H4 (cell line): ENCODE measurements around the gene FUBP3. TPM values are rescaled to one million over a fixed set of nuclear protein-coding genes. Genes with fewer than 3 reads are reported as not detected.

Source experiments
- DNase-seq: peaks from one replicate; pipeline ENCODE4 v3.0.0-alpha.2; 2015; ENCODE audit warnings: low spot score
- total RNA-seq: library from RNA; depleted of rRNA; stranded (reverse); fragments of >200 nt; shearing (Covaris generic); gene quantifications from 2 replicates; pipeline ENCODE4 v1.2.3, GENCODE V29; 2014

FUBP3 gene
- total RNA-seq, 1 experiment from 2014 or later: 36.0 TPM

- DNase-seq: peak; percentile 4
These were observed 83.0 kb downstream of the FUBP3 start for GRCh38 chr9:130662099-130662969.

- no peak for DNase-seq
These were observed 83.5 kb downstream of the FUBP3 start for GRCh38 chr9:130662970-130663257.

- DNase-seq: no peak
These were observed 84.0 kb downstream of the FUBP3 start for GRCh38 chr9:130663258-130663976.

GRCh38 chr9:130663977-130664250 is 84.5 kb downstream of the FUBP3 start:
- no peak for DNase-seq

GRCh38 chr9:130664251-130665028 is 85.1 kb downstream of the FUBP3 start, which contains the start of gene PRDM12:
TSS of gene PRDM12 (plus strand) at chr9:130664594. CDS start at chr9:130664654, 60 bp downstream.
- DNase-seq: no peak

- DNase-seq: no peak
These were observed 85.7 kb downstream of the FUBP3 start for GRCh38 chr9:130665029-130665430.

- no peak for DNase-seq
These were observed 86.3 kb downstream of the FUBP3 start for GRCh38 chr9:130665431-130666392.

- no peak for DNase-seq
These were observed 87.2 kb downstream of the FUBP3 start for GRCh38 chr9:130666393-130667119.

GRCh38 chr9:130667120-130667435 is 87.7 kb downstream of the FUBP3 start:
- no peak for DNase-seq

GRCh38 chr9:130668196-130668595 is 88.8 kb downstream of the FUBP3 start:
- DNase-seq: no peak

- no peak for DNase-seq
These were observed 89.3 kb downstream of the FUBP3 start for GRCh38 chr9:130668659-130669058.

GRCh38 chr9:130669965-130670364 is 90.6 kb downstream of the FUBP3 start:
- no peak for DNase-seq

GRCh38 chr9:130670644-130671043 is 91.3 kb downstream of the FUBP3 start:
- no peak for DNase-seq

- DNase-seq: no peak
These were observed 93.1 kb downstream of the FUBP3 start for GRCh38 chr9:130672466-130672865.

GRCh38 chr9:130672933-130673615 is 93.7 kb downstream of the FUBP3 start:
- no peak for DNase-seq

GRCh38 chr9:130675396-130675795 is 96.0 kb downstream of the FUBP3 start:
- no peak for DNase-seq

- no peak for DNase-seq
These were observed 97.9 kb downstream of the FUBP3 start for GRCh38 chr9:130677252-130677651.

- DNase-seq: peak; percentile 85
These were observed 101.7 kb downstream of the FUBP3 start for GRCh38 chr9:130680836-130681768.

GRCh38 chr9:130681769-130682420 is 102.5 kb downstream of the FUBP3 start:
- DNase-seq: no peak
